HCT116 (cell line): ENCODE measurements around the gene PCP2.

ENCODE experiments used
- ATF3 ChIP-seq: IDR thresholded peaks from 2 replicates; pipeline ENCODE4 v1.6.1; 2012
- CBX3 ChIP-seq: IDR thresholded peaks from 2 replicates; pipeline ENCODE4 v1.6.1; 2012; ENCODE audit warnings: low read depth
- CTCF ChIP-seq, 3 experiments: fragments of 200-600 bp in 1 of 3; sonication (generic) in 1 of 3; IDR thresholded peaks in 2 of 3; conservative IDR thresholded peaks in 1 of 3; 2 replicates each; pipeline ENCODE4 v1.5.1; 2012 to 2017; ENCODE audit warnings: low read depth in 2 of 3, low read length in 2 of 3, antibody characterized with exemption in 1 of 3, borderline replicate concordance in 1 of 3, control low read depth in 1 of 3, mild to moderate bottlenecking in 1 of 3, mixed read lengths in 1 of 3, mixed run types in 1 of 3, moderate library complexity in 1 of 3; ENCODE audit not compliant: insufficient read depth in 1 of 3
- EZH2 ChIP-seq: fragments of 200-600 bp; sonication (generic); IDR thresholded peaks from 2 replicates; pipeline ENCODE4 v1.6.1; 2017; ENCODE audit warnings: antibody characterized with exemption, mixed run types
- EZH2phosphoT487 ChIP-seq: fragments of 200-600 bp; IDR thresholded peaks from 2 replicates; pipeline ENCODE4 v1.6.1; 2018; ENCODE audit warnings: antibody characterized with exemption, borderline replicate concordance
- FOSL1 ChIP-seq: IDR thresholded peaks from 2 replicates; pipeline ENCODE4 v1.6.1; 2012; ENCODE audit warnings: low read depth
- JUND ChIP-seq: IDR thresholded peaks from 2 replicates; pipeline ENCODE4 v1.6.1; 2012
- MAX ChIP-seq: IDR thresholded peaks from 2 replicates; pipeline ENCODE4 v1.6.1; 2012
- POLR2A ChIP-seq: IDR thresholded peaks from 2 replicates; pipeline ENCODE4 v1.7.0; 2011; ENCODE audit warnings: borderline replicate concordance; ENCODE audit not compliant: insufficient read depth, insufficient read length; ENCODE audit errors: extremely low read depth
- RAD21 ChIP-seq: IDR thresholded peaks from 2 replicates; pipeline ENCODE4 v1.6.1; 2012; ENCODE audit warnings: low read depth, mild to moderate bottlenecking
- SIN3A ChIP-seq: IDR thresholded peaks from 2 replicates; pipeline ENCODE4 v1.6.1; 2012; ENCODE audit warnings: low read depth
- YY1 ChIP-seq: IDR thresholded peaks from 2 replicates; pipeline ENCODE4 v1.6.1; 2011; ENCODE audit warnings: low read length, low read depth, moderate library complexity, mild to moderate bottlenecking; ENCODE audit not compliant: insufficient replicate concordance; ENCODE audit errors: extremely low read depth
- ZBTB33 ChIP-seq: IDR thresholded peaks from 2 replicates; pipeline ENCODE4 v1.6.1; 2011; ENCODE audit warnings: mild to moderate bottlenecking, low read length, moderate library complexity; ENCODE audit not compliant: insufficient replicate concordance; ENCODE audit errors: extremely low read depth
- ZNF274 ChIP-seq: fragments of 200-500 bp; sonication (Bioruptor generic); IDR thresholded peaks from 2 replicates; pipeline ENCODE4 v1.6.1; 2014; ENCODE audit warnings: mild to moderate bottlenecking, low read depth, low read length, inconsistent platforms

GRCh38 chr19:7628589-7629311 is 4.8 kb downstream of the PCP2 start:
- TF ChIP-seq ZBTB33 (no peak), CTCF (IDR thresholded peaks at IDR 0.05 in 2 of 3, conservative IDR thresholded peaks at IDR 0.05 in 1 of 3; ENCODE audit: borderline replicate concordance in 1 of 3, insufficient read depth in 1 of 3, low read depth in 2 of 3, low read length in 2 of 3) (no peak), POLR2A (no peak), CBX3 (no peak), FOSL1 (no peak), RAD21 (no peak), EZH2 (no peak), JUND (no peak), MAX (no peak), SIN3A (no peak), EZH2phosphoT487 (no peak), YY1 (no peak), ZNF274 (no peak), ATF3 (no peak)
